ENCODE results near the gene AGBL1. TPM values are rescaled to one million over a fixed set of nuclear protein-coding genes. Genes with fewer than 3 reads are reported as not detected.

The AGBL1 gene
- total RNA-seq, 4 donors from 2014 or later: 0.40 TPM; not detected in 3

DNA sequence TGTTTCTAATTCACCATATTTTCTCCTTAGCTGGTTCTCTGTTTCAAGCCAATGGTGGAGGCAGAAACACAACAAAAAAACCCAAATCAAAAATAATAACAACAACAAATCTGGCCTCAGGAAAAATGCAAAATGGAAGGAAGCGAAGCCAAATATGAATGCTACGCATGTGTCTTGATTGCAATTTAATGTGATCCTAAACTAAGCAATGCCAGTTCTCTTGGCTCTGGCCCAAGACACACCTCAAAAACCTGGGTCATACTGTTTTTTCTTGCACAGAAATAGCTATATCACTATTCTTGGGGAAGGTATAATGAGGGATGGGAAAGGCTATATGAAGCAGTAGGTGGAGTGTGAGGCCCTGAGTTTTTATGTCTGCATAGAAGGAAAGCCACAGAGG, 724.7 kb downstream of the AGBL1 start:
- TF ChIP-seq, protein P1, sequence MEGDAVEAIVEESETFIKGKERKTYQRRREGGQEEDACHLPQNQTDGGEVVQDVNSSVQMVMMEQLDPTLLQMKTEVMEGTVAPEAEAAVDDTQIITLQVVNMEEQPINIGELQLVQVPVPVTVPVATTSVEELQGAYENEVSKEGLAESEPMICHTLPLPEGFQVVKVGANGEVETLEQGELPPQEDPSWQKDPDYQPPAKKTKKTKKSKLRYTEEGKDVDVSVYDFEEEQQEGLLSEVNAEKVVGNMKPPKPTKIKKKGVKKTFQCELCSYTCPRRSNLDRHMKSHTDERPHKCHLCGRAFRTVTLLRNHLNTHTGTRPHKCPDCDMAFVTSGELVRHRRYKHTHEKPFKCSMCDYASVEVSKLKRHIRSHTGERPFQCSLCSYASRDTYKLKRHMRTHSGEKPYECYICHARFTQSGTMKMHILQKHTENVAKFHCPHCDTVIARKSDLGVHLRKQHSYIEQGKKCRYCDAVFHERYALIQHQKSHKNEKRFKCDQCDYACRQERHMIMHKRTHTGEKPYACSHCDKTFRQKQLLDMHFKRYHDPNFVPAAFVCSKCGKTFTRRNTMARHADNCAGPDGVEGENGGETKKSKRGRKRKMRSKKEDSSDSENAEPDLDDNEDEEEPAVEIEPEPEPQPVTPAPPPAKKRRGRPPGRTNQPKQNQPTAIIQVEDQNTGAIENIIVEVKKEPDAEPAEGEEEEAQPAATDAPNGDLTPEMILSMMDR (IDR thresholded peaks at IDR 0.05): no peak
- no peak for TF ChIP-seq POLR2A (IDR thresholded peaks at IDR 0.05)
- Histone ChIP-seq H3K27ac (no peak overlapping the region), H3K9me3 (no peaks in the 10 kb centered on the region), H3K36me3 (no peaks in the 10 kb centered on the region), H3K4me3 (no peak overlapping the region), H3K4me1 (no peaks in the 10 kb centered on the region), H3K27me3 (no peaks in the 10 kb centered on the region)
- DNase-seq: no peak

DNA sequence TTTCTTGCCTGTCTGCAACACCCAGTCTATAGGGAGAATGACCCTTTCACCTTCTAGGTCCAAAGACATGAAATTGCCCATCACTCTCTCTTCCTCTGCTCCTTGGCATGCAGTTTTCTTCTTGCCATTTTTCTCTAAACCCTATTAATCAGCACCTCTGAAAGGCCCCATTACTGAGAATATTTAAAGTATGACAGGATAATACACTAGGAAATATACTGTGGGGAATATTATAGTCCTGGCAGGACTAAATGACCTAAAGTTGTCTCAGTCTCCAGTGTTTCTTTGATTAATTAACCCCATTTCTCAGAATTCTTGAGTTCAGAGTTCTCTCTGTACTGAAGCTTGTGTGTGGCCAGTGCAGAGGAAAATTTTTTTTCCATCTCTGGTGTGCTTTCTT, 730.7 kb downstream of the AGBL1 start:
- DNase-seq: no peak
- no peak overlapping the region for H3K4me3 ChIP-seq
- TF ChIP-seq, protein P1 (IDR thresholded peaks at IDR 0.05): no peak
- no peak for TF ChIP-seq POLR2A (IDR thresholded peaks at IDR 0.05)
- H3K36me3 ChIP-seq: no peaks in the 10 kb centered on the region
- no peaks in the 10 kb centered on the region for H3K27me3 ChIP-seq
- H3K27ac ChIP-seq: no peak overlapping the region
- H3K9me3 ChIP-seq: no peaks in the 10 kb centered on the region
- H3K4me1 ChIP-seq: no peaks in the 10 kb centered on the region

DNA sequence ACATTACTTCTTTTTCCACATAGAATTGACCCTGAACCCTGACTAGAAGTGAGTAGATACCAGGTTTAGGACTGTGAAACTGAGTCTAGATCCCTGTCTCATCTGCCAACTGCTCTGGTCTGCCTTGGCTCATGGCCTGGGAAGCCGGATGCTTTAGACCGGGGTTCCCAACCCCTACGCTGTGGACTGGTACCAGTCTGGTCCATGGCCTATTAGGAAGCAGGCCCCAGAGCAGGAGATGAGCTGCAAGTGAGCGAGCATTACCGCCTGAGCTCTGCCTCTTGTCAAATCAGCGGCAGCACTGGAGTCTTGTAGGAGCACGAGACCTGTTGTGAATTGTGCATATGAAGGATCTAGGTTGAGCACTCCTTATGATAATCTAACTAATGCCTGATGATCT, 734.2 kb downstream of the AGBL1 start:
- Histone ChIP-seq H3K4me3 (no peak overlapping the region), H3K4me1 (no peaks in the 10 kb centered on the region), H3K27ac (no peak overlapping the region), H3K27me3 (no peaks in the 10 kb centered on the region), H3K9me3 (no peaks in the 10 kb centered on the region), H3K36me3 (no peaks in the 10 kb centered on the region)
- DNase-seq: no peak
- TF ChIP-seq POLR2A (IDR thresholded peaks at IDR 0.05): no peak
- TF ChIP-seq, protein P1 (IDR thresholded peaks at IDR 0.05): no peak

DNA sequence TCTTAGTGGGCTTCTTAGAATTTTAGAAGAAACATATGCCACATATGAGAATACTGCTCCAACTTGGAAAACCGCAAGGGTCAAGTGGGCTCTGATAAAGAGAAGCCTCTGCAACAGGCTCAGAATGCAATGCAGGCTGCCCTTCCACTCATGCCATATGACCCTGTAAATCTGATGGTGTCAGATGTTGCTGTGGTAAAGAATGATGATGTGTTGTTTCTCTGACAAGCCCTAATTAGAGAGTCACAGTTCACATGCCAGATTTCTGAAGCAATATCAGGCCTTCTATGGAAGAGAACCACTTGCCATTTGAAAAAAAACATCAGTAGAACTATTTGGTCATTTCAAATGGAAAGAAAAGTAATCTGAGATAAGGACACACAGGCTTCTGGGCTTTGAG, 749.6 kb downstream of the AGBL1 start:
- H3K4me3 ChIP-seq: no peak overlapping the region
- H3K36me3 ChIP-seq: no peaks in the 10 kb centered on the region
- H3K27ac ChIP-seq: no peak overlapping the region
- H3K9me3 ChIP-seq: no peaks in the 10 kb centered on the region
- H3K27me3 ChIP-seq: no peaks in the 10 kb centered on the region
- no peaks in the 10 kb centered on the region for H3K4me1 ChIP-seq
- no peak for DNase-seq
- TF ChIP-seq, protein P1 (IDR thresholded peaks at IDR 0.05): no peak
- TF ChIP-seq POLR2A (IDR thresholded peaks at IDR 0.05): no peak

DNA sequence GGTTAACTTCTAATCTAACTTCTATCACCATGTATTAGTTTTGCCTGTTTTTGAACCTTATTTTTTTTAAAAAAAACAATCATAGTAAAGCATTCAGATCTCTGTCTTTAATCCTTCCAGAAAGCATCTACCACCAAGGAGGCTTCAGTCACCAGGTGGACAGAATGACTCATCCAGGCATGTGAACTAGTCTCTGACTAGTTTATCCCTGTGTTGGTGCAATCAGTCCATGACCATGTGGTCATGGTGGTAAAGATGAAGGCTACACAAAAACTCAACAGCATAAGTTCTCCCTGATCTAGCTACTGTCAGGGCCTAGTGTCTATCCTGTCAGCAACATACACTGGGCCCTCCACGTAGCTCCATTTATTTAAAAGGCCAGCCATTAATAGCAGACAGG, 750.6 kb downstream of the AGBL1 start:
- no peak overlapping the region for H3K27ac ChIP-seq
- H3K27me3 ChIP-seq: no peaks in the 10 kb centered on the region
- DNase-seq: no peak
- no peak overlapping the region for H3K4me3 ChIP-seq
- no peak for TF ChIP-seq POLR2A (IDR thresholded peaks at IDR 0.05)
- TF ChIP-seq, protein P1 (IDR thresholded peaks at IDR 0.05): no peak
- H3K4me1 ChIP-seq: no peaks in the 10 kb centered on the region
- no peaks in the 10 kb centered on the region for H3K9me3 ChIP-seq
- no peaks in the 10 kb centered on the region for H3K36me3 ChIP-seq

DNA sequence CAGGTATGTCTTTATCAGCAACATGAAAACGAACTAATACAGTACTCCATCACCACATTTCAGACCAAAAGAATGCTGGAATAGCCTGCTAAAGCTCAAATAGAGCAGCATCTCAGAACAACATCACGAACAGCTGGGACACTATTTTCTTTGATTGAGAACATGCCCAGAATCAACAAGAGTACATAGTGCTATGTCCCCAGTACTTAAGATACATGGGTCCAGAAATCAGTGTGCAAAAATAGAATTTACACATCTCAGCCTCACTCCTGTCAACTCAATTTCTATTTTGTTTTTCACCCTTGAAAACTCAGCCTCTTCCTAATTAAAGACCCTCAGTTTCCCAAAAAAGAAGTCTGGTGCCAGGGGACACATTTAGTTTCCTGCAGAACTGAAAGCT, 753.9 kb downstream of the AGBL1 start:
- TF ChIP-seq, protein P1 (IDR thresholded peaks at IDR 0.05): no peak
- TF ChIP-seq POLR2A (IDR thresholded peaks at IDR 0.05): no peak
- H3K27me3 ChIP-seq: no peaks in the 10 kb centered on the region
- no peaks in the 10 kb centered on the region for H3K36me3 ChIP-seq
- no peak for DNase-seq
- no peak overlapping the region for H3K4me3 ChIP-seq
- no peaks in the 10 kb centered on the region for H3K9me3 ChIP-seq
- no peak overlapping the region for H3K27ac ChIP-seq
- peaks cover 0 to 5% (median 0%) of the 10 kb centered on the region in 4 donors for H3K4me1 ChIP-seq

All from Peyer's patch (tissue), 4 donors.